ENCODE data around the gene KCNT1.

DNA sequence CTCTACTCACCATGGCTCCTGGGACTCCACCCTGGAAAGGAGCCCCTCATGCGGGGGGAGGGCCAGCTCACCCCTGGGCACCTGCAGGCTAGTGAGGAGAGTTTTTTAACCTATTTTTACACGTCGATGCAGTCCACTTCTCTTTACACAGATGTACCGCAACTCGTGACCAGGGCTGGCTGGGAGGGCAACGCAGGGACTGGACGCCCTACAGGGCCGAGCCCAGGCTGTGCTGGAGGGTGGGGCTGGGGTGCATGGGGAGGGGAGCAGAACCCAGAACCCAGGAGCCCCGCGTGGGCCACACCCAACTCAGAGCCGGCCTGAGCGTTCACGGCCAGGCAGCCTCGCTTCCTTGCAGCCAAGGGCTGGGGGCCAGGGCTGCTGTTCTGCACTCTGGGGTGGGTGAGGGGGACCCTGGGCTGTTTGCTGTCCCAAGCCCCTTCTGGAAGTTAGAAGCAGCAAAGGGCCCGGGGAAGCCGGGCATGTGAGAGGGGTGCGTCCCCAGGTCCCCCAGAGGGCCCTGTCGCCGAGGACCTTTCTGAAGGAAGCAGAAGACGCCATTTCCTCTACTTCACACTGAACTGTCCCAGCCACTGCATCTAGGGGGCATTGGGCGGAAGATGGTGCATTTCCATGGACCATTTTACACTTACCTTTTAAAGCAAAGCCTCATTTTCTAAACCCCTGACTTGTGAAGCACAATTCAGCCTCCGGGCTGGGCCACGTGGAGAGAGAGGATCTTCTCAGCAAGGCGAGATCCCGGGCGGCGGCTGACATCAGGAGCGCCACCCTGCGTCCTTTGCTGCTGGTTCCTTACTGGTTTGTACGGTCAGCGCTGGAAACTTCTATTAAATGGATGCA is 90.5 kb downstream of the KCNT1 start:
- TF ChIP-seq, protein P1, sequence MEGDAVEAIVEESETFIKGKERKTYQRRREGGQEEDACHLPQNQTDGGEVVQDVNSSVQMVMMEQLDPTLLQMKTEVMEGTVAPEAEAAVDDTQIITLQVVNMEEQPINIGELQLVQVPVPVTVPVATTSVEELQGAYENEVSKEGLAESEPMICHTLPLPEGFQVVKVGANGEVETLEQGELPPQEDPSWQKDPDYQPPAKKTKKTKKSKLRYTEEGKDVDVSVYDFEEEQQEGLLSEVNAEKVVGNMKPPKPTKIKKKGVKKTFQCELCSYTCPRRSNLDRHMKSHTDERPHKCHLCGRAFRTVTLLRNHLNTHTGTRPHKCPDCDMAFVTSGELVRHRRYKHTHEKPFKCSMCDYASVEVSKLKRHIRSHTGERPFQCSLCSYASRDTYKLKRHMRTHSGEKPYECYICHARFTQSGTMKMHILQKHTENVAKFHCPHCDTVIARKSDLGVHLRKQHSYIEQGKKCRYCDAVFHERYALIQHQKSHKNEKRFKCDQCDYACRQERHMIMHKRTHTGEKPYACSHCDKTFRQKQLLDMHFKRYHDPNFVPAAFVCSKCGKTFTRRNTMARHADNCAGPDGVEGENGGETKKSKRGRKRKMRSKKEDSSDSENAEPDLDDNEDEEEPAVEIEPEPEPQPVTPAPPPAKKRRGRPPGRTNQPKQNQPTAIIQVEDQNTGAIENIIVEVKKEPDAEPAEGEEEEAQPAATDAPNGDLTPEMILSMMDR (conservative IDR thresholded peaks at IDR 0.05), result no peak
- TF ChIP-seq EZH2 (IDR thresholded peaks at IDR 0.05; ENCODE audit: low read depth), result no peak
